Gastrocnemius medialis (tissue), 4 donors: ENCODE data around the gene PTPRN2. TPM values are rescaled to one million over a fixed set of nuclear protein-coding genes. Genes with fewer than 3 reads are reported as not detected.

Experiments used
- ATAC-seq, 2 donors: fragments of 150-250 bp; one replicate each; pipeline ENCODE4 v1.9.1; 2016
- DNase-seq, 2 donors: peaks; one replicate each; pipeline ENCODE4 v3.0.0-alpha.2; 2019
- H3K27ac ChIP-seq, 4 donors: fragments of 200-600 bp; sonication (generic); 1 replicate in 1 of 4; 2 replicates in 3 of 4; pipeline ENCODE4 v1.5.1; 2016 to 2018; ENCODE audit warnings: mild to moderate bottlenecking in 2 of 4, moderate library complexity in 1 of 4
- H3K27me3 ChIP-seq, 3 donors: fragments of 200-600 bp; sonication (generic) in 2 of 3; 1 replicate in 1 of 3; 2 replicates in 2 of 3; pipeline versions ENCODE4 v1.5.1 to v1.6.0; 2016 to 2019; ENCODE audit warnings: mild to moderate bottlenecking in 1 of 3, moderate library complexity in 1 of 3
- H3K36me3 ChIP-seq, 2 donors: fragments of 200-600 bp; sonication (generic) in 1 of 2; one replicate each; pipeline ENCODE4 v1.5.1; 2017 to 2018
- H3K4me1 ChIP-seq, 2 donors: fragments of 200-600 bp; sonication (generic) in 1 of 2; one replicate each; pipeline ENCODE4 v1.5.1; 2016 to 2017; ENCODE audit warnings: mild to moderate bottlenecking in 2 of 2
- H3K4me3 ChIP-seq, 4 donors: fragments of 200-600 bp; sonication (generic) in 3 of 4; 1 replicate in 1 of 4; 2 replicates in 3 of 4; pipeline ENCODE4 v1.5.1; 2016 to 2019; ENCODE audit warnings: mild to moderate bottlenecking in 2 of 4
- H3K9me3 ChIP-seq, 3 donors: fragments of 200-600 bp; sonication (generic) in 2 of 3; 1 replicate in 1 of 3; 2 replicates in 2 of 3; pipeline ENCODE4 v1.5.1; 2016 to 2019
- CTCF ChIP-seq, 5 experiments: fragments of 450-650 bp in 3 of 5; fragments of 200-600 bp in 2 of 5; sonication (generic) in 2 of 5; IDR thresholded peaks in 4 of 5; conservative IDR thresholded peaks in 1 of 5; 1 replicate in 4 of 5; 2 replicates in 1 of 5; pipeline ENCODE4 v1.5.1; 2016 to 2019; ENCODE audit warnings: antibody characterized with exemption in 5 of 5, mild to moderate bottlenecking in 3 of 5, moderate library complexity in 3 of 5
- POLR2A ChIP-seq, 2 donors: fragments of 450-650 bp; IDR thresholded peaks; one replicate each; pipeline ENCODE4 v1.6.1; 2017; ENCODE audit warnings: antibody characterized with exemption in 2 of 2, mild to moderate bottlenecking in 2 of 2, moderate library complexity in 2 of 2
- in situ Hi-C, 4 donors: fragments of 200-750 bp; cut with MboI; loops; one replicate each; pipeline versions ENCODE4 v1.15.0 to v1.8.0; 2017; ENCODE audit warnings: low sequenced_read_pairs in 4 of 4
- intact Hi-C: fragments of 100-400 bp; cut with DNase I; formaldehyde crosslinking; loops from one replicate; pipeline ENCODE4 v1.15.1; 2023; ENCODE audit warnings: low total_unique reads
- total RNA-seq, 4 donors: library from RNA; depleted of rRNA; stranded (reverse); fragments of >200 nt; gene quantifications; one replicate each; pipeline versions ENCODE4 v1.1.0 to v1.2.3, GENCODE V29; 2016

Gene PTPRN2
- total RNA-seq, 4 donors from 2014 or later = 0.66 to 0.85 (median 0.81) TPM

- H3K9me3 ChIP-seq = no peaks in the 10 kb centered on the region
- H3K36me3 ChIP-seq = no peaks in the 10 kb centered on the region
- H3K27ac ChIP-seq = no peak overlapping the region
- H3K4me1 ChIP-seq = no peaks in the 10 kb centered on the region
- in situ Hi-C loops (no loop called here), intact Hi-C loops (no loop called here)
- H3K4me3 ChIP-seq = no peak overlapping the region
- no peak for DNase-seq
- H3K27me3 ChIP-seq = no peaks in the 10 kb centered on the region
- no peak for ATAC-seq
- TF ChIP-seq CTCF (IDR thresholded peaks at IDR 0.05 in 4 of 5, conservative IDR thresholded peaks at IDR 0.05 in 1 of 5) (no peak), POLR2A (IDR thresholded peaks at IDR 0.05) (no peak)
Observed at GRCh38 chr7:158442260-158442659, 145.4 kb downstream of the PTPRN2 start.

DNA sequence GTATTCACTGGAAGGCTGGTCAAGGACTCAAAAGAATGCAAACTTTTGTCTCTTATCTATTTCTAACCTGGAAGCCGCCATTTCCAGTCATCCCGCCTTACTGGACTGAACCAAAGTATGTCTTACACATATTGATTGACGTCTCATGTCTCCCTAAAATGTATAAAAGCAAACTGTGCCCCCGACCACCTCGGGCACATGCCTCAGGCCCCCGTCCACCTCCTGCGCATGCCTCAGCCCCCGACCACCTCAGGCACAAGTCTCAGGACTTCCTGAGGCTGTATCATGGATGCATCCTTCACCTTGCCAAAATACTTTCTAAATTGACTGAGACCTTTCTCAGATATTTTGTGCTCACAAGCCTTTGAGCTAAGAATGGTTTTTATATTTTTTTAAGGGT lies 148.6 kb downstream of the PTPRN2 start:
- H3K9me3 ChIP-seq = no peaks in the 10 kb centered on the region
- peaks cover 0 to 5% (median 0%) of the 10 kb centered on the region in 3 donors for H3K27me3 ChIP-seq
- intact Hi-C loops (no loop called here), in situ Hi-C loops (no loop called here)
- ATAC-seq (no peak), DNase-seq (no peak)
- no peak overlapping the region for H3K27ac ChIP-seq
- TF ChIP-seq POLR2A (IDR thresholded peaks at IDR 0.05) = no peak
- no peak for TF ChIP-seq CTCF (IDR thresholded peaks at IDR 0.05 in 4 of 5, conservative IDR thresholded peaks at IDR 0.05 in 1 of 5)
- no peak overlapping the region for H3K4me3 ChIP-seq
- no peaks in the 10 kb centered on the region for H3K4me1 ChIP-seq
- no peaks in the 10 kb centered on the region for H3K36me3 ChIP-seq

DNA sequence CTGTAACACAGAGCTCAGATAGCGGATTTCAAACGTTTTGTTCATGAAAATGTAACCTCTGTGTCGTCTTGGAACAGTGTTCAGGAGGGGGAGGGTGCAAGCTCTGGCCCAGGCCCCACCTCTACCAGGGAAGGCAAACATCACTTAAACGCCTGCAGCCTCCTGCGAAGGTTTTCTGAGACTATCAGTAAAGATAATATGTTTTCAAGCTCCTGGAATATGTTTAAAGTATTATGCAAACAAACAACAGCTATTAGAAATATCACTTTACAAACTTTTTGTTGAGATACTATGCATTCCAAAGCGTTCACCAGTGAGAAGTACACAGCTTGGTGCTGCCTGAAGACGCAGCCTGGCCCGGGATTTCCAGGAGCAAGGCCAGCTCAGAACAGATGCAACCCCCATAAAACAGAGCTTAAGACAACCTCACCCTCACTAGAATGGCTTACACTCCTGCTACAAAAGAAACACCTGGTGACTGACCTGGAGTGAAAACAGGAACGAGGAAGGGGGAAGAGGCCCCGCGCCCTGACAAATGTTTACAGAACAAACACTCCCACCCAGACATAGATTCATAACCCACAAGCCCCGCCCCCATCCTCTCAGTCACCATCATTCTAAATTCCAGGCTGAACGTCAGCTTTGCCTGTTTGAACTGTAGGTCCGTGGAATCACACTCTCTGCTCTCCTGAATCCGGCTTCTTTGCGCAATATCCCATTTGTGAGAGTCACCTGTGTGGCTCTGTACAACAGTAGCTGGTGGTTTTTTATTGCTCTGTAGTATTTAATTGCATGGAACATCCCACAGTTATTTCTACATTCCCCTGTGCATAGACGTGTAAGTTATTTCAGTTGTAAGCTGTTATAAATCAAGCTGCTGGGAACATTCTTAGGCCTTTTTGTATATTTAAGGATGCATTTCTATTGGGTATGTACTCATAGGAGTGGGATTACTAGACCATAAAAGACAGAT lies 155.0 kb downstream of the PTPRN2 start:
- no peaks in the 10 kb centered on the region for H3K36me3 ChIP-seq
- H3K9me3 ChIP-seq = no peaks in the 10 kb centered on the region
- intact Hi-C loops = no loop called here
- in situ Hi-C loops = no loop called here
- H3K27ac ChIP-seq = no peak overlapping the region
- H3K27me3 ChIP-seq = peaks cover 0 to 5% (median 0%) of the 10 kb centered on the region in 3 donors
- DNase-seq (no peak), ATAC-seq (no peak)
- no peak for TF ChIP-seq CTCF (IDR thresholded peaks at IDR 0.05 in 4 of 5, conservative IDR thresholded peaks at IDR 0.05 in 1 of 5)
- TF ChIP-seq POLR2A (IDR thresholded peaks at IDR 0.05) = no peak
- no peak overlapping the region for H3K4me3 ChIP-seq
- H3K4me1 ChIP-seq = no peaks in the 10 kb centered on the region

GRCh38 chr7:158431941-158432347 lies 155.7 kb downstream of the PTPRN2 start:
- H3K27ac ChIP-seq = no peak overlapping the region
- no peaks in the 10 kb centered on the region for H3K9me3 ChIP-seq
- ATAC-seq (peak; percentile 51 to 80), DNase-seq (peak; percentile 28 to 44)
- peaks cover 0 to 5% (median 0%) of the 10 kb centered on the region in 3 donors for H3K27me3 ChIP-seq
- TF ChIP-seq CTCF (IDR thresholded peaks at IDR 0.05 in 4 of 5, conservative IDR thresholded peaks at IDR 0.05 in 1 of 5) = no peak
- intact Hi-C loops (no loop called here), in situ Hi-C loops (no loop called here)
- no peaks in the 10 kb centered on the region for H3K36me3 ChIP-seq
- H3K4me1 ChIP-seq = no peaks in the 10 kb centered on the region
- no peak overlapping the region for H3K4me3 ChIP-seq
